IMR-90 (cell line): ENCODE data around the gene VMAC. TPM values are rescaled to one million over a fixed set of nuclear protein-coding genes. Genes with fewer than 3 reads are reported as not detected.

Source experiments
- ATAC-seq: fragments of 200-7000 bp; cut with Tn5 transposase; 2 replicates; pipeline ENCODE4 v1.9.1; 2020; ENCODE audit warnings: low read depth, mild to moderate bottlenecking, moderate library complexity
- BruUV-seq: library from RNA; stranded (reverse); fragments of 400-500 nt; replicated peaks from 2 replicates; lab custom pipeline; 2021; lab: Mats Ljungman, UMichigan
- CTCF ChIA-PET: fragments of 300-600 bp; formaldehyde crosslinking; extraction: SDS; loops from one replicate; lab custom pipeline; 2021; ENCODE audit warnings: antibody characterized with exemption; lab: Yijun Ruan, JAX
- POLR2A ChIA-PET: fragments of 300-600 bp; sonication (Branson Sonifier 250); formaldehyde crosslinking; loops from one replicate; lab custom pipeline; 2022; ENCODE audit warnings: antibody characterized with exemption; ENCODE audit not compliant: unreplicated experiment; lab: Charles Lee
- DNase-seq: peaks from one replicate; pipeline ENCODE4 v3.0.0; 2013
- H2AFZ ChIP-seq: replicated peaks from 2 replicates; pipeline ENCODE3; 2013; ENCODE audit warnings: low read length, mild to moderate bottlenecking; ENCODE audit not compliant: poor library complexity
- H2AK5ac ChIP-seq: 2 replicates; pipeline ENCODE4 v1.6.1; 2013; ENCODE audit warnings: low read depth, low read length, inconsistent platforms
- H2AK9ac ChIP-seq: replicated peaks from 2 replicates; pipeline ENCODE3; 2013; ENCODE audit warnings: mild to moderate bottlenecking, low read depth, low read length, moderate library complexity; ENCODE audit not compliant: poor library complexity
- H2BK120ac ChIP-seq: 2 replicates; pipeline ENCODE4 v1.6.1; 2013; ENCODE audit warnings: low read depth, low read length, inconsistent platforms
- H2BK15ac ChIP-seq: 3 replicates; pipeline ENCODE4 v1.6.1; 2013; ENCODE audit warnings: low read depth, low read length, inconsistent platforms
- H2BK20ac ChIP-seq: 2 replicates; pipeline ENCODE4 v1.6.1; 2013; ENCODE audit warnings: low read depth, mild to moderate bottlenecking, inconsistent platforms, low read length, moderate library complexity
- H2BK5ac ChIP-seq: 2 replicates; pipeline ENCODE4 v1.6.1; 2013; ENCODE audit warnings: mild to moderate bottlenecking, low read depth, low read length, inconsistent platforms; ENCODE audit not compliant: poor library complexity, severe bottlenecking
- H3K14ac ChIP-seq: replicated peaks from 2 replicates; pipeline ENCODE4 v1.6.1; 2013; ENCODE audit warnings: low read depth, low read length, inconsistent platforms
- H3K18ac ChIP-seq: 2 replicates; pipeline ENCODE4 v1.6.1; 2013; ENCODE audit warnings: low read depth, low read length, control low read depth
- H3K23ac ChIP-seq: 2 replicates; pipeline ENCODE4 v1.6.1; 2013; ENCODE audit warnings: low read depth, low read length, inconsistent platforms
- H3K27ac ChIP-seq: 2 replicates; pipeline ENCODE4 v1.5.1; 2013; ENCODE audit warnings: mild to moderate bottlenecking, control low read depth, low read length; ENCODE audit not compliant: insufficient read depth
- H3K27me3 ChIP-seq: 2 replicates; pipeline ENCODE4 v1.6.1; 2013; ENCODE audit warnings: low read length; ENCODE audit not compliant: control insufficient read depth, insufficient read depth
- H3K36me3 ChIP-seq: 2 replicates; pipeline ENCODE4 v1.6.1; 2013; ENCODE audit warnings: low read length, mixed read lengths; ENCODE audit not compliant: control insufficient read depth, insufficient read depth
- H3K4ac ChIP-seq: 2 replicates; pipeline ENCODE4 v1.6.1; 2013; ENCODE audit warnings: low read depth, low read length, inconsistent platforms
- H3K4me1 ChIP-seq: 2 replicates; pipeline ENCODE4 v1.6.1; 2013; ENCODE audit warnings: low read length, mixed read lengths; ENCODE audit not compliant: control insufficient read depth, insufficient read depth
- H3K4me2 ChIP-seq: 2 replicates; pipeline ENCODE4 v1.6.1; 2013; ENCODE audit warnings: low read depth, mild to moderate bottlenecking, control low read depth, low read length, moderate library complexity
- H3K4me3 ChIP-seq: 2 replicates; pipeline ENCODE4 v1.5.1; 2013; ENCODE audit warnings: low read depth, mild to moderate bottlenecking, control low read depth, low read length, moderate library complexity; ENCODE audit not compliant: insufficient read depth
- H3K56ac ChIP-seq: 2 replicates; pipeline ENCODE4 v1.6.1; 2013; ENCODE audit warnings: low read length, inconsistent platforms; ENCODE audit not compliant: insufficient read depth; ENCODE audit errors: extremely low read depth
- H3K79me1 ChIP-seq, 2 experiments: 2 replicates each; pipeline ENCODE4 v1.6.1; 2013; ENCODE audit warnings: low read length in 2 of 2, inconsistent platforms in 1 of 2, low read depth in 1 of 2
- H3K9ac ChIP-seq: 2 replicates; pipeline ENCODE4 v1.6.1; 2013; ENCODE audit warnings: low read depth, low read length, control low read depth
- H3K9me1 ChIP-seq: 2 replicates; pipeline ENCODE4 v1.6.1; 2013; ENCODE audit warnings: low read length, inconsistent platforms; ENCODE audit not compliant: insufficient read depth
- H3K9me3 ChIP-seq: 2 replicates; pipeline ENCODE4 v1.6.1; 2013; ENCODE audit warnings: low read length; ENCODE audit not compliant: control insufficient read depth, insufficient read depth
- H4K20me1 ChIP-seq: 2 replicates; pipeline ENCODE4 v1.6.1; 2013; ENCODE audit warnings: low read length, inconsistent platforms; ENCODE audit not compliant: insufficient read depth
- H4K5ac ChIP-seq: 2 replicates; pipeline ENCODE4 v1.6.1; 2013; ENCODE audit warnings: mild to moderate bottlenecking, low read depth, low read length, control low read depth
- H4K8ac ChIP-seq, 2 experiments: 2 replicates each; pipeline ENCODE4 v1.6.1; 2013; ENCODE audit warnings: low read depth in 2 of 2, low read length in 2 of 2, control low read depth in 1 of 2, inconsistent platforms in 1 of 2
- H4K91ac ChIP-seq: 2 replicates; pipeline ENCODE4 v1.6.1; 2013; ENCODE audit warnings: low read depth, low read length, inconsistent platforms; ENCODE audit not compliant: insufficient read depth
- BHLHE40 ChIP-seq: fragments of 150-350 bp; IDR thresholded peaks from 2 replicates; pipeline ENCODE4 v1.6.1; 2016; ENCODE audit warnings: mild to moderate bottlenecking, low read depth, low read length
- CEBPB ChIP-seq: IDR thresholded peaks from 2 replicates; pipeline ENCODE4 v1.6.1; 2012; ENCODE audit warnings: low read depth, low read length, improper control_type of control experiment
- CHD1 ChIP-seq: IDR thresholded peaks from 2 replicates; pipeline ENCODE4 v1.6.1; 2012; ENCODE audit warnings: low read depth, low read length, improper control_type of control experiment
- MAFK ChIP-seq: IDR thresholded peaks from 2 replicates; pipeline ENCODE4 v1.6.1; 2012; ENCODE audit warnings: low read depth, low read length, improper control_type of control experiment
- MAZ ChIP-seq: IDR thresholded peaks from 2 replicates; pipeline ENCODE4 v1.6.1; 2012; ENCODE audit warnings: low read depth, mild to moderate bottlenecking, low read length, improper control_type of control experiment, moderate library complexity, borderline replicate concordance
- RCOR1 ChIP-seq: IDR thresholded peaks from 2 replicates; pipeline ENCODE4 v1.6.1; 2012; ENCODE audit warnings: mild to moderate bottlenecking, low read length, improper control_type of control experiment; ENCODE audit not compliant: insufficient replicate concordance
- SMC3 ChIP-seq: fragments of 150-350 bp; IDR thresholded peaks from 2 replicates; pipeline ENCODE4 v1.6.1; 2016; ENCODE audit warnings: low read depth, mild to moderate bottlenecking, antibody characterized with exemption, low read length, moderate library complexity
- USF2 ChIP-seq: fragments of 150-350 bp; IDR thresholded peaks from 2 replicates; pipeline ENCODE4 v1.6.1; 2017; ENCODE audit warnings: mild to moderate bottlenecking, antibody characterized with exemption, low read length, low read depth
- WGBS, 2 experiments: methylation state at CpG; one replicate each; pipeline versions ENCODE4 v1.1.5 to v1.1.7; 2013; ENCODE audit warnings: missing lambda C conversion rate in 2 of 2; ENCODE audit not compliant: insufficient read length in 1 of 2; ENCODE audit errors: extremely low coverage in 2 of 2; 5-methylcytosine and 5-hydroxymethylcytosine counted together
- dilution Hi-C: fragments of 300-500 bp; cut with HindIII; formaldehyde crosslinking; loops from one replicate; pipeline ENCODE4 v1.14.3; 2018; ENCODE audit warnings: low sequenced_read_pairs; ENCODE audit not compliant: unreplicated experiment
- in situ Hi-C: fragments of 300-500 bp; cut with MboI; formaldehyde crosslinking; loops from 3 replicates; pipeline ENCODE4 v1.14.3; 2019; ENCODE audit warnings: low sequenced_read_pairs, inconsistent platforms, mixed read lengths
- intact Hi-C: fragments of 100-400 bp; cut with micrococcal nuclease; formaldehyde crosslinking; loops from 2 replicates; pipeline ENCODE4 v1.10.0; 2022
- polyA plus RNA-seq, 3 experiments: library from polyadenylated mRNA; depleted of rRNA; stranded (reverse); fragments of >200 nt; gene quantifications; 2 replicates each; pipeline ENCODE4 v1.2.3, GENCODE V29; 2012; ENCODE audit warnings: low replicate concordance in 1 of 3
- total RNA-seq: library from RNA; depleted of rRNA; stranded (reverse); fragments of >200 nt; gene quantifications from 2 replicates; pipeline ENCODE4 v1.2.3, GENCODE V29; 2012

Gene VMAC
- total and polyA plus RNA-seq, 2 of the 4 experiments (the other 2 are of a cell fraction): 1.4 to 3.1 TPM

- peaks cover 32% of the 10 kb centered on the region for H3K4me1 ChIP-seq
- H2BK5ac ChIP-seq: peak overlapping the region; percentile 44
- H3K18ac ChIP-seq: peak overlapping the region; percentile 53
- 0% methylated on average over 6 of the region's 16 CpGs; no CpG with 5 or more reads in 1 of the 2 experiments for WGBS, 2 experiments
- H4K8ac ChIP-seq: peak overlapping the region; percentile 65; a peak in 3 of 4 replicates
- intact Hi-C loops: loop anchor here (1.0 to 2.0 kb wide), 2 partner anchors 27 to 30 kb away; partner anchors contain the start of gene VMAC
- in situ Hi-C loops: no loop called here
- H4K91ac ChIP-seq: peak overlapping the region; percentile 78
- peaks cover 34% of the 10 kb centered on the region for H4K20me1 ChIP-seq
- peaks cover 34% of the 10 kb centered on the region for H3K9me1 ChIP-seq
- ChIA-PET POLR2A (no interaction called here), CTCF (interaction anchor here (1.0 to 2.2 kb wide), 2 partner anchors 33 to 131 kb away, joined by 5 to 11 read pairs; no protein-coding TSS in a partner anchor)
- peak overlapping the region; percentile 86 for H2BK120ac ChIP-seq
- H3K36me3 ChIP-seq: peaks cover 44% of the 10 kb centered on the region
- dilution Hi-C loops: no loop called here
- ATAC-seq (peak; percentile 90), DNase-seq (peak; percentile 90)
- peak overlapping the region; percentile 60 for H2AK9ac ChIP-seq
- H3K27ac ChIP-seq: peak overlapping the region; percentile 69
- H3K4me3 ChIP-seq: no peak overlapping the region
- H3K9me3 ChIP-seq: no peaks in the 10 kb centered on the region
- H3K14ac ChIP-seq: peak overlapping the region; percentile 94
- peak overlapping the region; percentile 94 for H3K4ac ChIP-seq
- peak overlapping the region; percentile 26 for H3K9ac ChIP-seq
- H4K5ac ChIP-seq: peak overlapping the region; percentile 17; the same call in 1 of the 2 replicates
- peak overlapping the region; percentile 85 for H2AK5ac ChIP-seq
- peaks cover 32 to 78% of the 10 kb centered on the region in 2 experiments; a peak in 3 of 4 replicates for H3K79me1 ChIP-seq
- H3K4me2 ChIP-seq: peak overlapping the region; percentile 35
- TF ChIP-seq RCOR1 (peak; percentile 19), MAZ (0 out of 2 replicates have a peak, but pooled peaks have one; percentile 22), MAFK (peak; percentile 64), BHLHE40 (peak; percentile 81), SMC3 (no peak), CEBPB (peak; percentile 64), CHD1 (no peak), USF2 (peak; percentile 90)
- peak overlapping the region; percentile 36 for H2AFZ ChIP-seq
- H2BK20ac ChIP-seq: peak overlapping the region; percentile 85
- BruUV-seq: no TSS peak
- peak overlapping the region; percentile 81; the same call in 2 of the 3 replicates for H2BK15ac ChIP-seq
- H3K23ac ChIP-seq: peak overlapping the region; percentile 88
- H3K56ac ChIP-seq: peak overlapping the region; percentile 68; the same call in 1 of the 2 replicates
- no peaks in the 10 kb centered on the region for H3K27me3 ChIP-seq
Observed at GRCh38 chr19:5934774-5935472, 30.3 kb downstream of the VMAC start.
